ENCODE data around the gene RASL10B.

RASL10B gene

DNA sequence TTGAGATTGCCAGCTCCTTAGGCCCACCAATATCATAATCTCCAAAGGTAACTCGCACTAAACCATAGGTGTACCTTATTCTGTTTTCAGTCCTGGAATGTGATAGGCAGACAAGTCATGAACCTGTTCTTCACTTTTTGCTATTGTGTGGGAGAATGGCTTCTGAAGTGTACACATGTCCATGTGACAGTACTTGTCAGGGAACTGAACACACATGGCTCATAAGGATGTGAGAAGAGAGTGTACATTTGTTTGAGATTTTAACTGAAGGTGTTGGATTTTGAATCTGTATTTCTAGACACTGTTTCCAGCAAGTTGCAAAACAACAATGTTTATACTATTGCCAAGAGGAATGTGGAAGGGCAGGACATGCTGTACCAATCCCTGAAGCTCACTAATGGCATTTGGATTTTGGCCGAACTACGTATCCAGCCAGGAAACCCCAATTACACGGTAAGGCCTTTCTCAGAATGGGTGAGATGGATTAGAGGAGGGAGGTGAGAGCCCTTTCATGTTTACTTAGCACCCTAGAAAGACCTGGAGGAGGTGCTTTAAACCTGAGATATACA is 14.5 kb upstream of the RASL10B start:
- TF ChIP-seq RARB (CRISPR knock-in tag; IDR thresholded peaks at IDR 0.05) = no peak
- no peak for TF ChIP-seq ZNF8 (CRISPR knock-in tag; IDR thresholded peaks at IDR 0.05)
- TF ChIP-seq PPARA (CRISPR knock-in tag; IDR thresholded peaks at IDR 0.05; ENCODE audit: borderline replicate concordance) = no peak
- TF ChIP-seq, protein P1, sequence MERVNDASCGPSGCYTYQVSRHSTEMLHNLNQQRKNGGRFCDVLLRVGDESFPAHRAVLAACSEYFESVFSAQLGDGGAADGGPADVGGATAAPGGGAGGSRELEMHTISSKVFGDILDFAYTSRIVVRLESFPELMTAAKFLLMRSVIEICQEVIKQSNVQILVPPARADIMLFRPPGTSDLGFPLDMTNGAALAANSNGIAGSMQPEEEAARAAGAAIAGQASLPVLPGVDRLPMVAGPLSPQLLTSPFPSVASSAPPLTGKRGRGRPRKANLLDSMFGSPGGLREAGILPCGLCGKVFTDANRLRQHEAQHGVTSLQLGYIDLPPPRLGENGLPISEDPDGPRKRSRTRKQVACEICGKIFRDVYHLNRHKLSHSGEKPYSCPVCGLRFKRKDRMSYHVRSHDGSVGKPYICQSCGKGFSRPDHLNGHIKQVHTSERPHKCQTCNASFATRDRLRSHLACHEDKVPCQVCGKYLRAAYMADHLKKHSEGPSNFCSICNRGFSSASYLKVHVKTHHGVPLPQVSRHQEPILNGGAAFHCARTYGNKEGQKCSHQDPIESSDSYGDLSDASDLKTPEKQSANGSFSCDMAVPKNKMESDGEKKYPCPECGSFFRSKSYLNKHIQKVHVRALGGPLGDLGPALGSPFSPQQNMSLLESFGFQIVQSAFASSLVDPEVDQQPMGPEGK (CRISPR knock-in tag; IDR thresholded peaks at IDR 0.05; ENCODE audit: borderline replicate concordance) = no peak
- no peak for TF ChIP-seq ZNF70 (CRISPR knock-in tag; IDR thresholded peaks at IDR 0.05)
- TF ChIP-seq TOX (CRISPR knock-in tag; IDR thresholded peaks at IDR 0.05; ENCODE audit: borderline replicate concordance) = no peak
- TF ChIP-seq, protein P2, sequence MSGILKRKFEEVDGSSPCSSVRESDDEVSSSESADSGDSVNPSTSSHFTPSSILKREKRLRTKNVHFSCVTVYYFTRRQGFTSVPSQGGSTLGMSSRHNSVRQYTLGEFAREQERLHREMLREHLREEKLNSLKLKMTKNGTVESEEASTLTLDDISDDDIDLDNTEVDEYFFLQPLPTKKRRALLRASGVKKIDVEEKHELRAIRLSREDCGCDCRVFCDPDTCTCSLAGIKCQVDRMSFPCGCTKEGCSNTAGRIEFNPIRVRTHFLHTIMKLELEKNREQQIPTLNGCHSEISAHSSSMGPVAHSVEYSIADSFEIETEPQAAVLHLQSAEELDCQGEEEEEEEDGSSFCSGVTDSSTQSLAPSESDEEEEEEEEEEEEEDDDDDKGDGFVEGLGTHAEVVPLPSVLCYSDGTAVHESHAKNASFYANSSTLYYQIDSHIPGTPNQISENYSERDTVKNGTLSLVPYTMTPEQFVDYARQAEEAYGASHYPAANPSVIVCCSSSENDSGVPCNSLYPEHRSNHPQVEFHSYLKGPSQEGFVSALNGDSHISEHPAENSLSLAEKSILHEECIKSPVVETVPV (CRISPR knock-in tag; IDR thresholded peaks at IDR 0.05) = no peak
- TF ChIP-seq ZFP30 (CRISPR knock-in tag; IDR thresholded peaks at IDR 0.05) = no peak
- TF ChIP-seq GLIS3 (CRISPR knock-in tag; IDR thresholded peaks at IDR 0.05) = no peak
- TF ChIP-seq ZFP3 (CRISPR knock-in tag; IDR thresholded peaks at IDR 0.05) = no peak
- ATAC-seq = no peak

DNA sequence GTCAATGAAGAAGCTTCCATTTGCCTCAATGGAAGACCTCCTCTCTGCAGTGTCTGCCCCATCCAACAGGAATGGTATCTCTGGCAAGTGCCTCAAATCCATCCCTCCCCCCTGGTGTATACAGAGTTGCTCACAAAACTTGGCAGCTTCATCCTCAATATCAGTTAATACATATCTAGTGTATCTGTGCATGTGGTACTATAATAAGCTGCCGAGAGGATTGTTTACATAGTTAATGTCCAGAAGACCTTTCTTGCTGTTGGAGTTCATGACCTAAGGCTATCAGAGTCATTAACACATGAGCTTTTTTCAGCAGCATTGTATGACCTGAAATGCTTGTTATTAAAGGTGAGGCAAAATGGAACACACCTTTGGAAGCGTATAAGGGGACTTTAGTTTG is 14.0 kb upstream of the RASL10B start:
- ATAC-seq = no peak
- TF ChIP-seq, protein P2 (CRISPR knock-in tag; IDR thresholded peaks at IDR 0.05) = no peak
- peak; percentile 50; the same call in 1 of the 2 replicates for TF ChIP-seq TCF4 (CRISPR knock-in tag; IDR thresholded peaks at IDR 0.05; ENCODE audit: borderline replicate concordance)
- no peak for TF ChIP-seq ZFP30 (CRISPR knock-in tag; IDR thresholded peaks at IDR 0.05)
- no peak for TF ChIP-seq TOX (CRISPR knock-in tag; IDR thresholded peaks at IDR 0.05; ENCODE audit: borderline replicate concordance)
- TF ChIP-seq, protein P3, sequence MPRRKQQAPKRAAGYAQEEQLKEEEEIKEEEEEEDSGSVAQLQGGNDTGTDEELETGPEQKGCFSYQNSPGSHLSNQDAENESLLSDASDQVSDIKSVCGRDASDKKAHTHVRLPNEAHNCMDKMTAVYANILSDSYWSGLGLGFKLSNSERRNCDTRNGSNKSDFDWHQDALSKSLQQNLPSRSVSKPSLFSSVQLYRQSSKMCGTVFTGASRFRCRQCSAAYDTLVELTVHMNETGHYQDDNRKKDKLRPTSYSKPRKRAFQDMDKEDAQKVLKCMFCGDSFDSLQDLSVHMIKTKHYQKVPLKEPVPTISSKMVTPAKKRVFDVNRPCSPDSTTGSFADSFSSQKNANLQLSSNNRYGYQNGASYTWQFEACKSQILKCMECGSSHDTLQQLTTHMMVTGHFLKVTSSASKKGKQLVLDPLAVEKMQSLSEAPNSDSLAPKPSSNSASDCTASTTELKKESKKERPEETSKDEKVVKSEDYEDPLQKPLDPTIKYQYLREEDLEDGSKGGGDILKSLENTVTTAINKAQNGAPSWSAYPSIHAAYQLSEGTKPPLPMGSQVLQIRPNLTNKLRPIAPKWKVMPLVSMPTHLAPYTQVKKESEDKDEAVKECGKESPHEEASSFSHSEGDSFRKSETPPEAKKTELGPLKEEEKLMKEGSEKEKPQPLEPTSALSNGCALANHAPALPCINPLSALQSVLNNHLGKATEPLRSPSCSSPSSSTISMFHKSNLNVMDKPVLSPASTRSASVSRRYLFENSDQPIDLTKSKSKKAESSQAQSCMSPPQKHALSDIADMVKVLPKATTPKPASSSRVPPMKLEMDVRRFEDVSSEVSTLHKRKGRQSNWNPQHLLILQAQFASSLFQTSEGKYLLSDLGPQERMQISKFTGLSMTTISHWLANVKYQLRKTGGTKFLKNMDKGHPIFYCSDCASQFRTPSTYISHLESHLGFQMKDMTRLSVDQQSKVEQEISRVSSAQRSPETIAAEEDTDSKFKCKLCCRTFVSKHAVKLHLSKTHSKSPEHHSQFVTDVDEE (CRISPR knock-in tag; IDR thresholded peaks at IDR 0.05) = peak; percentile 69

DNA sequence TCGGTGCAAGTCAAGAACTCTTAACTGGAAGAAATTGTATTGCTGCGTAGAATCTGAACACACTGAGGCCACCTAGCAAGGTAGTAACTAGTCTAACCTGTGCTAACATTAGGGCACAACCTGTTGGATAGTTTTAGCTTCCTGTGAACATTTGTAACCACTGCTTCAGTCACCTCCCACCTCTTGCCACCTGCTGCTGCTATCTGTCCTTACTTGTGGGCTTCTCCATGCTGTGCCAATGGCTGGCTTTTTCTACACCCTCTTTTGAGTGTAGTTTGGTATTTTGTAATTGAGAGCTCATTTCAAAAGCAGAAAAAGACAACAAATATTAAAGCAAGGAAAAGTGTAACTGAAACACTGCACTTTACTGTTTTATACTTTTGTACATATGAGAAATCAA is 7.7 kb upstream of the RASL10B start:
- ATAC-seq = no peak

DNA sequence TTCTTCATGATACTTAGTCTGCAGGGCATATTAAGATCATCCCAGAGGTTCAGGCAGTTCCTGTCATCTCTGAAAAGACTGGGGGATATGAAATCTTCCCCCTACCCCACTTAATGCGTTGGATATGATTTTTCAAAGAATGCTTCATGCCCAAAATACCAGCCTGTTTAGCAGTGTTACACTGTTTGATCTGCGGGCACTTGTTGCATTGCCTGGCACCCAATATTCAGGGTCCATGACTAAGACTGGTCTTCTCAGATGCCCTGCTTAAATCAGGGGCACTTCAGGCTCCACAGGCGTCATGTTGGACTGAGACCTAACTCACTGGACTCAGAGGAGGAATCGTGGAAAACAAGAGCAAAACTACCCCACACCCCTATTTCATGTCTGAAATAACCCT is 6.4 kb upstream of the RASL10B start:
- ATAC-seq = no peak
- TF ChIP-seq PPARA (CRISPR knock-in tag; IDR thresholded peaks at IDR 0.05; ENCODE audit: borderline replicate concordance) = no peak
- TF ChIP-seq ZC3H10 (CRISPR knock-in tag; IDR thresholded peaks at IDR 0.05) = no peak
- TF ChIP-seq TOX (CRISPR knock-in tag; IDR thresholded peaks at IDR 0.05; ENCODE audit: borderline replicate concordance) = no peak
- no peak for TF ChIP-seq ZNF8 (CRISPR knock-in tag; IDR thresholded peaks at IDR 0.05)
- TF ChIP-seq ARNTL (CRISPR knock-in tag; IDR thresholded peaks at IDR 0.05; ENCODE audit: borderline replicate concordance, low read depth) = no peak
- no peak for TF ChIP-seq SNAI2 (CRISPR knock-in tag; IDR thresholded peaks at IDR 0.05)
- TF ChIP-seq ZFP3 (CRISPR knock-in tag; IDR thresholded peaks at IDR 0.05) = no peak
- no peak for TF ChIP-seq ZNF70 (CRISPR knock-in tag; IDR thresholded peaks at IDR 0.05)
- TF ChIP-seq, protein P2 (CRISPR knock-in tag; IDR thresholded peaks at IDR 0.05) = no peak

More for the DNA sequence above, 7.7 kb upstream of the RASL10B start:
- TF ChIP-seq, protein P2 (CRISPR knock-in tag; IDR thresholded peaks at IDR 0.05) = no peak
- no peak for TF ChIP-seq ZNF70 (CRISPR knock-in tag; IDR thresholded peaks at IDR 0.05)
- no peak for TF ChIP-seq ZFP3 (CRISPR knock-in tag; IDR thresholded peaks at IDR 0.05)
- TF ChIP-seq ZNF8 (CRISPR knock-in tag; IDR thresholded peaks at IDR 0.05) = no peak
